Neural progenitor cell (in vitro differentiated cells): ENCODE data around the gene HEXIM2. TPM values are rescaled to one million over a fixed set of nuclear protein-coding genes. Genes with fewer than 3 reads are reported as not detected.

Experiments used
- DNase-seq: peaks from one replicate; pipeline ENCODE4 v3.0.0-alpha.2; 2016; ENCODE audit warnings: low spot score
- H2AFZ ChIP-seq: fragments of 200-600 bp; sonication (generic); replicated peaks from 2 replicates; pipeline ENCODE4 v1.6.1; 2016; ENCODE audit warnings: antibody characterized with exemption
- H3F3A ChIP-seq: fragments of 200-600 bp; sonication (generic); 2 replicates; pipeline ENCODE4 v1.6.1; 2016; ENCODE audit warnings: antibody characterized with exemption, low read depth
- H3K27ac ChIP-seq: fragments of 200-600 bp; sonication (generic); 2 replicates; pipeline ENCODE4 v1.5.1; 2016; ENCODE audit warnings: mild to moderate bottlenecking
- H3K27me3 ChIP-seq: fragments of 200-600 bp; sonication (generic); 2 replicates; pipeline ENCODE4 v1.6.1; 2016; ENCODE audit warnings: mild to moderate bottlenecking, moderate library complexity
- H3K36me3 ChIP-seq: fragments of 200-600 bp; sonication (generic); 2 replicates; pipeline ENCODE4 v1.5.1; 2016
- H3K4me1 ChIP-seq: fragments of 200-600 bp; sonication (generic); 2 replicates; pipeline ENCODE4 v1.6.1; 2016; ENCODE audit warnings: mixed run types
- H3K4me2 ChIP-seq: fragments of 200-600 bp; sonication (generic); 2 replicates; pipeline ENCODE4 v1.6.1; 2016
- H3K4me3 ChIP-seq: fragments of 200-600 bp; sonication (generic); 2 replicates; pipeline ENCODE4 v1.5.1; 2016
- H3K79me2 ChIP-seq: fragments of 200-600 bp; sonication (generic); 2 replicates; pipeline ENCODE4 v1.6.1; 2016; ENCODE audit warnings: low read depth
- H3K9ac ChIP-seq: fragments of 200-600 bp; sonication (generic); 2 replicates; pipeline ENCODE4 v1.6.1; 2016
- H3K9me3 ChIP-seq: fragments of 200-600 bp; sonication (generic); 2 replicates; pipeline ENCODE4 v1.5.1; 2016; ENCODE audit warnings: low read depth
- H4K20me1 ChIP-seq: fragments of 200-600 bp; sonication (generic); 2 replicates; pipeline ENCODE4 v1.6.1; 2016; ENCODE audit warnings: low read depth
- H3K27ac Mint-ChIP-seq: 3 replicates; pipeline ENCODE4 v1.8.0; 2021; ENCODE audit warnings: mixed read lengths
- H3K27me3 Mint-ChIP-seq: 2 replicates; pipeline ENCODE4 v1.8.0; 2022; ENCODE audit warnings: low read depth, mild to moderate bottlenecking, inconsistent platforms, moderate library complexity, mixed read lengths; ENCODE audit not compliant: insufficient read depth
- H3K36me3 Mint-ChIP-seq: 3 replicates; pipeline ENCODE4 v1.8.0; 2021; ENCODE audit warnings: mixed read lengths
- H3K4me1 Mint-ChIP-seq: 3 replicates; pipeline ENCODE4 v1.8.0; 2021; ENCODE audit warnings: mixed read lengths
- H3K4me3 Mint-ChIP-seq: 3 replicates; pipeline ENCODE4 v1.8.0; 2021; ENCODE audit warnings: mild to moderate bottlenecking, moderate library complexity, mixed read lengths
- H3K9me3 Mint-ChIP-seq: 3 replicates; pipeline ENCODE4 v1.8.0; 2020; ENCODE audit warnings: mixed read lengths
- CTCF ChIP-seq: fragments of 200-600 bp; sonication (generic); IDR thresholded peaks from 2 replicates; pipeline ENCODE4 v1.5.1; 2017; ENCODE audit warnings: antibody characterized with exemption, mild to moderate bottlenecking
- EZH2 ChIP-seq: fragments of 200-600 bp; sonication (generic); IDR thresholded peaks from 2 replicates; pipeline ENCODE4 v1.6.1; 2017; ENCODE audit warnings: antibody characterized with exemption, mild to moderate bottlenecking, moderate library complexity
- EZH2phosphoT487 ChIP-seq: fragments of 200-600 bp; sonication (generic); IDR thresholded peaks from 2 replicates; pipeline ENCODE4 v1.6.1; 2017; ENCODE audit warnings: antibody characterized with exemption
- total RNA-seq: library from RNA; depleted of rRNA; stranded (reverse); fragments of >200 nt; gene quantifications from 2 replicates; pipeline ENCODE4 v1.2.3, GENCODE V29; 2015; ENCODE audit warnings: low replicate concordance

Gene HEXIM2
- total RNA-seq, 1 donor from 2014 or later = 4.6 TPM

DNA sequence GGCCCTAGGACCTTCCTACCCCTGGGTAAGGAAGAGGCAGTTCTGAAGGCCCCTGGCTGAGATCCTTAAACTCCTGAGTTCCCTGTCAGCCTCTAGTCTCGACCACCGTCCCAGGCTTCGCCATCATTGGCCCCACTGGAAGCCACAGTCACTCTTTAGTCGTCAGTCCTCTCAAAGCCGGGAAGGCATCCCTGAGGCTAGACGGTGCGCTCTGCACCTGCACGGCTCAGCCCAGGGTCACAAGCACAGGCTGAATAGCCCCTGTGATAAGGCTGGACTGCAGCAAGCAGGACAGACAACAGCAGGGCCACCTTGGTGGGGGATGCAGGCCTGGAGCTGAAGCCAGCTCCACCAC, 16.7 kb upstream of the HEXIM2 start:
- H3K4me2 ChIP-seq = peak overlapping the region; percentile 68
- no peaks in the 10 kb centered on the region for H3K36me3 Mint-ChIP-seq
- H3K4me1 ChIP-seq = peaks cover 27% of the 10 kb centered on the region
- H4K20me1 ChIP-seq = peaks cover 12% of the 10 kb centered on the region
- peaks cover 11% of the 10 kb centered on the region for H3K27me3 Mint-ChIP-seq
- peaks cover 7% of the 10 kb centered on the region for H3K27me3 ChIP-seq
- peaks cover 47% of the 10 kb centered on the region for H3K4me1 Mint-ChIP-seq
- H3K9me3 ChIP-seq = no peaks in the 10 kb centered on the region
- no peak overlapping the region for H3K27ac Mint-ChIP-seq
- no peak for DNase-seq
- peaks cover 27% of the 10 kb centered on the region for H3K79me2 ChIP-seq
- H3K9ac ChIP-seq = no peak overlapping the region
- TF ChIP-seq EZH2 (no peak), CTCF (no peak), EZH2phosphoT487 (no peak)
- no peaks in the 10 kb centered on the region for H3K36me3 ChIP-seq
- H3K9me3 Mint-ChIP-seq = no peaks in the 10 kb centered on the region
- H3K4me3 ChIP-seq = no peak overlapping the region
- H2AFZ ChIP-seq = no peak overlapping the region
- H3K27ac ChIP-seq = no peak overlapping the region
- peak overlapping the region; percentile 50 for H3K4me3 Mint-ChIP-seq
- H3F3A ChIP-seq = peaks cover 73% of the 10 kb centered on the region

DNA sequence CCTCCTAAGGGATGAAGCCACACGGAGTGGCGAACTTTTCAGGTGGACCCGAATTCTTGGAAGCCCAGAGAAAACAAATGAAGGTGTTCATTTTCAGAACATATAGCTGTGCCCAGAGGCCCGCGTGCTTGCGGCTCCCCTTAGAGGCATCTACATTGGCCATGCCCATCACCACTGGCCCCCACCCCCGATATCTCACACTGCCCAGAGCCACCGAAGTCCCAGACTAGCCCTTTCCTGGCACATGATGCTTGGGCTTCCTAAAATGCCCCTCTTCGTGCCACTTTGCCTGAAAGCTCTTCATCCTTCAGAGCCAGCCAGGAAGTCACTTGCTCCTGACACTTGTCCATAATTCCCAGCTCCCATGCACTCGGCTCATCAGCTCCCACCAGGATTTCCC, 15.5 kb upstream of the HEXIM2 start:
- no peak overlapping the region for H3K27ac ChIP-seq
- Mint-ChIP-seq H3K4me3 (peak overlapping the region; percentile 94), H3K4me1 (peaks cover 50% of the 10 kb centered on the region), H3K27ac (peak overlapping the region; percentile 92), H3K27me3 (peaks cover 11% of the 10 kb centered on the region), H3K36me3 (no peaks in the 10 kb centered on the region), H3K9me3 (no peaks in the 10 kb centered on the region)
- H3K27me3 ChIP-seq = peaks cover 7% of the 10 kb centered on the region
- H3K79me2 ChIP-seq = peaks cover 39% of the 10 kb centered on the region
- no peak overlapping the region for H3K4me2 ChIP-seq
- no peak for TF ChIP-seq CTCF
- no peak for TF ChIP-seq EZH2
- TF ChIP-seq EZH2phosphoT487 = no peak
- H4K20me1 ChIP-seq = peaks cover 24% of the 10 kb centered on the region
- no peak overlapping the region for H2AFZ ChIP-seq
- H3K4me1 ChIP-seq = peaks cover 35% of the 10 kb centered on the region
- no peak overlapping the region for H3K4me3 ChIP-seq
- H3F3A ChIP-seq = peaks cover 70% of the 10 kb centered on the region
- DNase-seq = no peak
- H3K9ac ChIP-seq = no peak overlapping the region
- no peaks in the 10 kb centered on the region for H3K36me3 ChIP-seq
- H3K9me3 ChIP-seq = no peaks in the 10 kb centered on the region

DNA sequence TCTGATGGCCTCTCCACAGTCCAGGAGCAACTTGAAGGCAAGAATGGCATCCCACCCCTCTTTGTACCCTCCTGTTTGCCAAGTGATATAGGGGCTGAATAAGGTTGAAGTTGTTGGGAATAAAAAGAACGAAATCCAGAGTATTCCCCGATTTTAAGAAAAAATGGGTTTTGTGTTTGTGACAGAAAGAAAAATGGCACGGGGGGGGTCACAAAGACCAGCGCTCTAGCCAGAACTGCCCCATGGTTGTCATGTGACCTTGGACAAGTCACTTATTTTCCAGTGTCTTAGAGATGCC, 15.1 kb upstream of the HEXIM2 start:
- Histone ChIP-seq H3K4me2 (peak overlapping the region; percentile 69), H3F3A (peaks cover 71% of the 10 kb centered on the region), H3K4me3 (peak overlapping the region; percentile 66), H3K36me3 (no peaks in the 10 kb centered on the region), H3K27ac (no peak overlapping the region), H4K20me1 (peaks cover 27% of the 10 kb centered on the region), H3K9me3 (no peaks in the 10 kb centered on the region), H3K79me2 (peaks cover 42% of the 10 kb centered on the region), H2AFZ (no peak overlapping the region), H3K27me3 (peaks cover 7% of the 10 kb centered on the region), H3K9ac (no peak overlapping the region), H3K4me1 (peaks cover 39% of the 10 kb centered on the region)
- no peak for DNase-seq
- Mint-ChIP-seq H3K27ac (peak overlapping the region; percentile 100), H3K4me3 (peak overlapping the region; percentile 94), H3K9me3 (no peaks in the 10 kb centered on the region), H3K36me3 (no peaks in the 10 kb centered on the region), H3K4me1 (peaks cover 53% of the 10 kb centered on the region), H3K27me3 (peaks cover 11% of the 10 kb centered on the region)
- no peak for TF ChIP-seq CTCF
